HG03558 (cell line): Measurements from ENCODE around the gene SPATA2.

Experiments used
- ATAC-seq: cut with Tn5 transposase; IDR thresholded peaks from one replicate; pipeline ENCODE4 v1.9.1; 2021; ENCODE audit warnings: moderate number of reproducible peaks; ENCODE audit not compliant: unreplicated experiment; ENCODE audit errors: extremely low read depth

Gene SPATA2

DNA sequence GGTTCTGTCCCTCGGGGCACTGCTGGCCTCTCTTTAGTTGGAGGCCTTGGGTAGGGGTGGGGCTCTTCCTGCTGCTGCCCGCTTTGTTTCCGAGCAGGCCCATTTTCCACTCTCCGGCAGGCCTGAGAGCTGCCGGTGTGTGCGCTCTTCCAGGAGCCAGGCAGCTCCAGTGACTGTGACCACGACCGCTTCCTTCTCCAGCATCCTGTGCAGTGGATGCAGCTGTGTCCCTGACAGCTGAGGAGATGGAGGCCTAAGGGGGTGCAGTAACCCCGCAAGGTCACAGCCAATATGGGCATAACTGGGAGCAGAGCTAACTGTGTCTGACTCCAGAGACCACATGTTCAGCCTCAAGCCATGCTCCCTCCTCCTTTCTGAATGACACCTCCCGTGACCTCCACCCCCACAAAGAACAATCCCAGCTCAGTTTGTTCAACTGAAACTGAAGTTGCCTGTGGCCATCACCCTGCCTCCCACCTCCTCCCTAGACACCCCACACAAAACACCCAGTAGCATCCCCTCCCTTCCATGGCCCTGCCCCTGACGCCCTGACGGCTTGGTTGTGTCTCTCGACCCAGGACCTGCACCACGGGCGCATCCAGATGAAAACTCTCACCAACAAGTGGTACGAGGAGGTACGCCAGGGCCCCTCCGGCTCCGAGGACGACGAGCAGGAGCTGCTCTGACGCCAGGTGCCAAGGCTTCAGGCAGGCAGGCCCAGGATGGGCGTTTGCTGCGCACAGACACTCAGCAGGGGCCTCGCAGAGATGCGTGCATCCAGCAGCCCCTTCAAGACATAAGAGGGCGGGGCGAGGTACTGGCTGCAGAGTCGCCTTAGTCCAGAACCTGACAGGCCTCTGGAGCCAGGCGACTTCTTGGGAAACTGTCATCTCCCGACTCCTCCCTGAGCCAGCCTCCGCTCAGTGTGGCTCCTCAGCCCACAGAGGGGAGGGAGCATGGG lies 27.8 kb downstream of the SPATA2 start:
- no peak for ATAC-seq

DNA sequence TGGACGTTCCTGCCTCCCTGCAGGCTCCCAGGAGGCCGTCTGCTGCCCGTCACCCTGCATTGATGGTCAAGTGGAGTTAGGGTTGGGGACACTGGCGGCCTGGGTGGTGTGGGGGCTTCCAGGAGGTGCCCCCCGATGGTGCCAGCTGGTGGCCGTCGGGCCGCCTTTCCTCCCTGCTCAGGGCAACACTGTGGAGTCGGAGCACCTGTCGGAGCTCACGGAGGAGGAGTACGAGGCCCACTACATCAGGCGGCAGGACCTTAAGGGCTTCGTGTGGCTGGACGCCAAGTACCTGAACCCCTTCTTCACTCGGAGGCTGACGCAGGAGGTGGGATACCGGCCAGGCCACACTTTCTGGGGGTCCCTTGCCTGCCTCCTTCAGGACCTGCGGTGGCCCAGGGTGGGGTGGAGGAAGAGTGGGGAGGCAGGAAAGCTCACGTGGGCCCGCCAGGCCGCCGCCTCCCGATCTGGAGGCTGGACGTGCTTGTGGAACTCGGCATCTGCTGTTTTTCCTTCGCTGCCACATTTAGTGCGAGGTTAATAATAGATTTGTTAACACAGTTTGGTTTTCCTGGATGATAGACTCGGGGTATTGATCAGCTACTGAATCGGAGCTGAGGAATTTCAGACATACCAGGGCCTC lies 28.6 kb downstream of the SPATA2 start:
- ATAC-seq, result no peak

DNA sequence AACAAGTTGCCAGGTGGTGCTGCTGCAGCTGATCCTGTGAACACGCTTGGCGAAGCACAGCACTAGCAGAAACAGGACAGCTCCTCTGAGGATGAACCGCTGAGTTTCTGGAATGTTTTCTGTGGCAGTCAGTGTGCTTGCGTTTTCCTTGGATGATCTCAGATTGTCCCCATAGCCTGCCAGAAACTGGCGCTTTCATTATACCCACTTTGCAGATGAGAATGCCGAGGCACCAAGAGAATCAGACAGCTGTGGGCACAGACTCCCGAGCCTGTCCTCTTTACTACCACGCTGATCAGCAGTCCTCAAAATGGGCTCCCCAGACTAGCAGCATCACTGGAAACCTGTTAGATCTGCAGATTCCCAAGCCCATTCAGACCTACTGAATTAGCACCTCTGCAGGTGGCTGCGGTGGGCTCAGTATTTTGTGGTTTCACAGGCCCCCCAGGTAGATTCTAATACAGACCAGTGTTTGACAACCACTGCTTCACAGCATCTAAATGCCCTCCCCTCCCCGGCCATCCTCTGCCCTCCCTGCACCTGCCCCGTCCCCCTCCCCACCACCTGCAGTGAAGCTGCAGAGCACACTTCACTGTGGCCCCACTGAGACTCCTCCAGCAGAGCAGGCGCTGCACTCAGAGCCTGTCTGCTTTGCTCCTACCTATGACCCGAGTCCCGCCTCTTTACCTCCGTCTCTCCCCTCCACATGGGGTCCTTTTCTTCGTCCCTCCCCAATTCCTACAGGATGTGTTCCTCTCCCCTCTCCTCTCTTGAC lies 29.6 kb downstream of the SPATA2 start:
- no peak for ATAC-seq

DNA sequence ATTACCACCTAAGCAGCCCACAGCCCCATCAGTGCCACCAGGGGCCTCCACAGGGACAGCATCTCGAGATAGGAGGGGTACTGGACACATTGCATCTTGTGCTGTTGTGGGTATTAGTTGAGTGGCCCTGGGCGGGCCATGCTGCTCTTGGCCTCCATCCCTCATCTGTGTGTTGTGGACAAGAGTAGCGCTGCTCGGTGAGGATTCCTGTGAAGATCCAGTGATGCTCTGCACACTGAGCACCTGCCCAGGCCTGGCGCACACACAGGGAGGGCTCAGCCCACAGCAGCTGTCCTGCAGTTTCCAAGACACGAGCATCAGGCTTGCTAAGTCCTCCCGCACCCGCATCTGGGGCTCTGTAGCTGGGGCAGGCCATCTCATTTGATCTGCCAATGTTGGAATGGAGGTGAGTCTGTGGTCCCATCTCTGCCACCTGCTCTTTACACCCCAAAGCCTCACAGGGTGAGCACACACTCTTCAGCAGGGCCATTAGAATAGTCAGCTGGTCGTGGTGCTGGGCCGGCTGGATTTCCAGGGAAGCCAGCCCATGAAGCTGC lies 32.0 kb downstream of the SPATA2 start:
- ATAC-seq, result no peak

DNA sequence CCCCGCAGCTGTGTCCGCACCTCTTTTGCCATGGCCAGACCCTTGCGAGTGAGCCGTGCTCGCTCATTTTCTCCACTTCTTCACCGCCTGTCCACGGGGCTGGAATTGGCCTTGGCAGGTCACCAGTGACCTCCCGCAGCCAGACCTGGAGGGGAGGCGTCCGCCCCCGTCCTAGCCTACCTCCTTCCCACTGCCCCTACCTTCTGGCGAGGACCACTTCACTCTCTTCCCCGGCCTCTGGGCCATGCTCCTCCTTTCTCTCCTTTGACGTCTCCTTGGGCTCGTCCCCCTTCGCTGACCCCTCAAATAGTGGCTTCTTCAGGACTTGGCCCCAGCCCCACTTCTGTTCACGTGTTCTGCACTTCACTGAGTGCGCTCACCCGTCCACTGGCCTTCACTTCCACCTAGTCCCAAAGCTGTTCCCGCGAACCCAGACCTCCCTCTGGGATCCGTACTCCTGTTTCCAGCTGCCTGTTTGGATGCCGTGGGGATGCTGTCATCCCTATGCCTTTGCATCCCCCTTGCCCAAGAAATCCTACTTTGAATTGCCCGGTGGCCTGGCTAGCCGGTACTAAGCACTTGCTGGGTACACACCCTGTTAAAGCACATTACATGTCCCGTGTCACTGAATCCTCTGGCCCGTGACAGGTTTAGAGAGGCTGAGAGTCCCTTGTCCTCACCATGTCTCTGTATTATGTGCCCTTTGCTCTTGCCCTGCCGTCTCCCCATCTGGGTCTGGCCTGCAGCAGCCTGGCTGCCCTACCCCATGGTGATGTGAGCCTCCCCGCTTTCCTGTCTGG lies 33.0 kb downstream of the SPATA2 start:
- ATAC-seq, result no peak

DNA sequence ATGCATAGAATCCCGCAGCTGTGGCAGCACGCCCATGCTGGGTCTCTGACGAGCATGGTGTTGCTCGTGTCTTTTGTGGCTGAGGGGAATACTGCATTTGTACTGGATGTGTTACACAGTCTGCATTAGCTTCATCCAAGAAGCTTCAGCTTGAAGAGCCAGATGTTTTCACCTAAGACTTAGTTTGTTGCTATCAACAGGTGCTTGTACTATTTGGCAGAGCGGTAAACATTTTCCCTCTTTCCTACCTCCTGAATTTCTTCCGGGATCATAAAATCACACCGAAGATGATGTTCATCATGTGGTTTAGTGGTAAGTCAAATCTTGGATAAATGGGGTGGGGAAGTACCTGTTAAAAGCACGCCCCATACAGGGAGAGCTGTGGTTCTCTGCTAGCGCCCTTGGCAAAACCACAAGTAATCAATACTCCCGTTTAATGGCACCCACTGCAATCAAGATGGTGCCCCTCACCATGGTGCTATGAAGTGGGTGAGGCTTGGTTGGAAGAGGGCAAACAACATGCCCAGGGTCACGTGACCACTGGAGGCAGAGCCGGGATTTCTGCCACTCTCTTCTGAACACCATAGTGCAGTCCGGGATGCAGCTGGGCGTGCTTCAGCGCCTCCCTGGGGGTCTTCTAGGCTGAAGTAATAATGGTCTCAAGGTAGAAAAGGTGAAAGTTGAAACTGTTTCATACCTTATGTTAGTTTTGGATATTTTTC lies 34.4 kb downstream of the SPATA2 start:
- no peak for ATAC-seq

GRCh38 chr20:49880177-49880576 lies 35.2 kb downstream of the SPATA2 start:
- no peak for ATAC-seq

- ATAC-seq, result no peak
These were observed 36.4 kb downstream of the SPATA2 start for GRCh38 chr20:49878977-49879376.

- ATAC-seq, result no peak
These were observed 37.9 kb downstream of the SPATA2 start for GRCh38 chr20:49877386-49877921.

DNA sequence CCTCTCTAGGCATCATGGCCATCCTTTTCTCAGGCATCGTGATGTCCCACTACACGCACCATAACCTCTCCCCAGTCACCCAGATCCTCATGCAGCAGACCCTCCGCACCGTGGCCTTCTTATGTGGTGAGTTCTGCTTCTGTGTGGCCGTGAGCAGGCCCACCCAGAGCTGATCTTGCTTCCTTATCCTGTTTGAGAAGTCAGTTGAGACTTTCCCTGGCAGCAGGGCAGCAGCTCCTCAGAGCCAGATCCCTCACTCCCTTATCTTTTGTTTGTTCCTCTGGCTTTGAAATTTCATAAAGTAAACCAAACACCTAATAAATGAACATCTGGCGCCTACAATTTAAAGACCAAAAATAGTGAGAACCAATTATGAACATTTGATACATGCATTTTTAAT lies 40.6 kb downstream of the SPATA2 start:
- no peak for ATAC-seq

DNA sequence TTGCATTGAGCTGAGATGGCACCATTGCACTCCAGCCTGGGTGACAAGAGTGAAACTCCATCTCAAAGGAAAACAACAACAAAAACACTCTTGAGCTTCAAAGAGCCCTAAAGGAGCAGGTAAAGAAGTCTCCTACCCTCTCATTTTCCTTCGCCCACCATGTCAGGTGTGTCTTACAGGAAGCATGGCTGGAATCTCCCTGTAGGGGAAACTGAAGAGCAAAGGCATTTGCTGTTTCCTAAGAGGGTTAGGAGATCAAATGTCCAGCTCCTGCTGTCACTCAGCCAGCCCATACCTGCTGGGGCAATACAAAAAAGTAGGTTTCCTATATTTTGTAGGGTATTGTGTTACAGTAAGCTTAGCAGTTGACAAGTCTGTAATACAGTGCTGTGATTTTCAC lies 43.3 kb downstream of the SPATA2 start:
- no peak for ATAC-seq

DNA sequence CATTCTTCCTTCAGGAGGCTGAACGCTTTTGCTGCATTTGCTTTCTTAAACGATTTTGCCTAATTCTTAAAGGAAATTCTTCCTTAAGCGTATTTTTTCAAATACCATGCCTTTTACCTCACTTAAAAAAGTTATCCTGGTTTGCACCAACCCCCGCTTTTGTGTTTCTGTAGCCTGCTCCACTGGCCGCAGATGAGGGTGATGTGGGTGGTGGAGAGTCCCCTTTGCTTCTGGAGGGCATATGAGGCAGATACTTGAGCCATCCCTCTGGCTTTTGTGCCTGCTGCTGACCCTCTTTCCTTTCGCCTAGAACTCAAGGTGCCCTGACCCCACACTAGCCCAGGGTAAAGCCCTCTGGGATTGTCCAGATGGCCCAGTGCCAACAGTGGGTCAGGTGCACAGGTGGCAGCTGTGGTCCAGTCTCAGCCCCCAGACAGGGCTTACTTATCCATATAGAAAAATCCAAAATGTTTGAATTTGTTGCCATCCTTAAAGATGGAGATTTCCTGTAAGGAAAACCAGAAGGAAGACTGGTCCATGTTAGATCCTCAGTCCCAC lies 43.9 kb downstream of the SPATA2 start:
- no peak for ATAC-seq

DNA sequence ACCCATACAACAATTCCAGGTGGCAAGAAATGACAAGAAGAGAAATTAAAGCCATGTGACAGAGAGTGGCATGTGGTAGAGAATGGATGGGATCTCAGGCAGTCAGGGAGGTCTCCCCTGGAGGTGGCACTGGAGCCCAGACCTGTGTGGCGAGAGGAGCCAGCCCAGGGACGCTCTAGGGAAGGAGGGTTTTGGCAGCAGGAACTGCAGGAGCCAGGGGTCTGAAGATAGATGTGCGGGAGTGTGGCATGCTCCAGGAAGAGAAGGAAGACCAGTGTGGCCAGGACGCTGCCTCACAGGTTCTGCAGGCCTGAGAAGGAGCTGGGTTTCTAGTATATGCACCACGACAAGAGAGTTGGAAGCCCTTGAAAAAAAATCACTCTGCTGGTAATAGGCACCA lies 45.1 kb downstream of the SPATA2 start:
- ATAC-seq, result no peak

- ATAC-seq, result no peak
These were observed 46.4 kb downstream of the SPATA2 start for GRCh38 chr20:49868964-49869363.

GRCh38 chr20:49868538-49868937 lies 46.8 kb downstream of the SPATA2 start:
- ATAC-seq, result no peak

- ATAC-seq, result no peak
These were observed 47.7 kb downstream of the SPATA2 start for GRCh38 chr20:49867453-49868215.

- no peak for ATAC-seq
These were observed 49.3 kb downstream of the SPATA2 start for GRCh38 chr20:49866051-49866450.

DNA sequence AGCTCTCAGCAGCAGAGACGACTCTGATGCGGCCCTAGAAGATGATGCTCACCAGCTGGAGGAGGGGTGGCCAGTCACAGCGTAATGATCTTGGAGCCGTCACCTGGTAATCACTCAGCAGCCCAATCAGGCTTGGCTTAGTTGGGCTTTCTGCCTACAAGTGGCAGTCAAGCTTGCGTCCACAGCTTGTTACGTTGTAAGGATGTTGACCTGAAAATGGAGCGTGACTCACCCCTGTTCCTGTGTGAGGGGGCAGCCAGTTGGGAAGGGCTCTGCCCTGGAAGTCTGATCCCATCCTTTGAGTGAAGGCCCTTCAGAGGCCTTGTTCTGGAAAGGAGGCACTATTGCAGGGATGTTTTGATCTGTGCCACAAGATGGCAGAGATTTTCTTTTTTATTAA lies 49.8 kb downstream of the SPATA2 start:
- no peak for ATAC-seq
